NT2/D1 (cell line): ENCODE results near the gene DOCK3.

Experiments
- YY1 ChIP-seq: IDR thresholded peaks from 2 replicates; pipeline ENCODE4 v1.6.1; 2011; ENCODE audit not compliant: insufficient read length, insufficient read depth
- ZNF274 ChIP-seq: IDR thresholded peaks from 2 replicates; pipeline ENCODE4 v1.6.1; 2011; ENCODE audit warnings: mild to moderate bottlenecking, low read depth, low read length

DNA sequence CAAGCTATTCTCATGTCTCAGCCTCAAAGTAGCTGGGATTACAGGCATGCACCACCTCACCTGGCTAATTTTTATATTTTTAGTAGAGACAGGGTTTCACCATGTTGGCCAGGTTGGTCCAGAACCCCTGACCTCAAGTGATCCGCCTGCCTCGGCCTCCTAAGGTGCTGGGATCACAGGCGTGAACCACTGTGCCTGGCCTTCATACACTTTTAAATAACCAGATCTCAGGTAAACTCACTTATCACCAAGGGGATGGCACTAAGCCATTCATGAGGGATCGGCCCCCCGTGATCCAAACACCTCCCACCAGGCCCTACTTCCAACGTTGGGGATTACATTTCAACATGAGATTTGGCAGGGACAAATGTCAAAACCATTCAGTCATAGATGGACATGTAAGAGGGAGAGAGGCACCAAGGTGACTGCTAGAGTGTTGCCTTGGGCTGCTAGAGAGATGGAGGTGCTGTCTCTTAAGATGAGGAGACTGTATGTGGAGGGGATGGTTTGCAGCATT lies 13.3 kb upstream of the DOCK3 start:
- TF ChIP-seq ZNF274 (no peak), YY1 (no peak)
